HEK293 (cell line): ENCODE data around the gene G3BP2.

Source experiments
- REST ChIP-seq: fragments of 450-650 bp; formaldehyde crosslinking; IDR thresholded peaks from 2 replicates; pipeline ENCODE4 v1.5.1; 2016; ENCODE audit warnings: missing biosample characterization, missing genetic modification characterization
- SP2 ChIP-seq: fragments of 450-650 bp; formaldehyde crosslinking; IDR thresholded peaks from 2 replicates; pipeline ENCODE4 v1.5.1; 2016; ENCODE audit warnings: missing biosample characterization, missing genetic modification characterization
- ZBTB48 ChIP-seq: fragments of 450-650 bp; formaldehyde crosslinking; IDR thresholded peaks from 2 replicates; pipeline ENCODE4 v1.5.1; 2016; ENCODE audit warnings: missing biosample characterization, missing genetic modification characterization
- ZNF239 ChIP-seq: fragments of 450-650 bp; formaldehyde crosslinking; IDR thresholded peaks from 2 replicates; pipeline ENCODE4 v1.5.1; 2016; ENCODE audit warnings: missing biosample characterization, missing genetic modification characterization
- ZNF626 ChIP-seq: fragments of 450-650 bp; sonication (Bioruptor Pico); formaldehyde crosslinking; IDR thresholded peaks from 2 replicates; pipeline ENCODE4 v1.5.1; 2018; ENCODE audit warnings: missing biosample characterization, missing genetic modification characterization, inconsistent platforms
- TF ChIP-seq, protein P1 (sequence below): fragments of 450-650 bp; formaldehyde crosslinking; IDR thresholded peaks from 2 replicates; pipeline ENCODE4 v1.5.1; 2016; ENCODE audit warnings: missing biosample characterization, missing genetic modification characterization
- TF ChIP-seq, protein P2 (sequence below): IDR thresholded peaks from 2 replicates; pipeline ENCODE4 v1.6.1; 2011; ENCODE audit warnings: mild to moderate bottlenecking, low read depth, low read length, borderline replicate concordance

GRCh38 chr4:75685546-75686189 lies 12.5 kb upstream of the G3BP2 start:
- TF ChIP-seq, protein P1, sequence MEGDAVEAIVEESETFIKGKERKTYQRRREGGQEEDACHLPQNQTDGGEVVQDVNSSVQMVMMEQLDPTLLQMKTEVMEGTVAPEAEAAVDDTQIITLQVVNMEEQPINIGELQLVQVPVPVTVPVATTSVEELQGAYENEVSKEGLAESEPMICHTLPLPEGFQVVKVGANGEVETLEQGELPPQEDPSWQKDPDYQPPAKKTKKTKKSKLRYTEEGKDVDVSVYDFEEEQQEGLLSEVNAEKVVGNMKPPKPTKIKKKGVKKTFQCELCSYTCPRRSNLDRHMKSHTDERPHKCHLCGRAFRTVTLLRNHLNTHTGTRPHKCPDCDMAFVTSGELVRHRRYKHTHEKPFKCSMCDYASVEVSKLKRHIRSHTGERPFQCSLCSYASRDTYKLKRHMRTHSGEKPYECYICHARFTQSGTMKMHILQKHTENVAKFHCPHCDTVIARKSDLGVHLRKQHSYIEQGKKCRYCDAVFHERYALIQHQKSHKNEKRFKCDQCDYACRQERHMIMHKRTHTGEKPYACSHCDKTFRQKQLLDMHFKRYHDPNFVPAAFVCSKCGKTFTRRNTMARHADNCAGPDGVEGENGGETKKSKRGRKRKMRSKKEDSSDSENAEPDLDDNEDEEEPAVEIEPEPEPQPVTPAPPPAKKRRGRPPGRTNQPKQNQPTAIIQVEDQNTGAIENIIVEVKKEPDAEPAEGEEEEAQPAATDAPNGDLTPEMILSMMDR (tag by site-specific recombination): no peak
- TF ChIP-seq ZBTB48 (tag by site-specific recombination) (no peak), ZNF239 (no peak), REST (tag by site-specific recombination) (no peak), SP2 (tag by site-specific recombination) (no peak), ZNF626 (tag by site-specific recombination) (no peak)
- TF ChIP-seq, protein P2, sequence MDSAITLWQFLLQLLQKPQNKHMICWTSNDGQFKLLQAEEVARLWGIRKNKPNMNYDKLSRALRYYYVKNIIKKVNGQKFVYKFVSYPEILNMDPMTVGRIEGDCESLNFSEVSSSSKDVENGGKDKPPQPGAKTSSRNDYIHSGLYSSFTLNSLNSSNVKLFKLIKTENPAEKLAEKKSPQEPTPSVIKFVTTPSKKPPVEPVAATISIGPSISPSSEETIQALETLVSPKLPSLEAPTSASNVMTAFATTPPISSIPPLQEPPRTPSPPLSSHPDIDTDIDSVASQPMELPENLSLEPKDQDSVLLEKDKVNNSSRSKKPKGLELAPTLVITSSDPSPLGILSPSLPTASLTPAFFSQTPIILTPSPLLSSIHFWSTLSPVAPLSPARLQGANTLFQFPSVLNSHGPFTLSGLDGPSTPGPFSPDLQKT: no peak
